GM10248 (cell line): ENCODE measurements around the gene CORO6.

ENCODE experiments used
- CTCF ChIA-PET: fragments of 300-600 bp; sonication (Branson Sonifier 250); formaldehyde crosslinking; extraction: SDS; loops from one replicate; lab custom pipeline; 2021; ENCODE audit warnings: antibody characterized with exemption; lab: Yijun Ruan, JAX
- POLR2A ChIA-PET: fragments of 350-650 bp; sonication (Branson Sonifier 250); formaldehyde crosslinking; extraction: SDS; loops from one replicate; lab custom pipeline; 2020; ENCODE audit warnings: antibody characterized with exemption; lab: Yijun Ruan, JAX
- DNase-seq: peaks from one replicate; pipeline ENCODE4 v3.0.0; 2012; ENCODE audit errors: extremely low spot score
- CTCF ChIP-seq: IDR thresholded peaks from 2 replicates; pipeline ENCODE4 v1.5.1; 2012; ENCODE audit warnings: mild to moderate bottlenecking, low read depth; ENCODE audit errors: extremely low read depth, missing control alignments, control extremely low read depth

Gene CORO6

GRCh38 chr17:29570521-29570920, 52.2 kb downstream of the CORO6 start:
- DNase-seq = no peak
- CTCF ChIA-PET = interaction anchor here (1.1 to 14.3 kb wide), 10 partner anchors 9 to 360 kb away, joined by 3 to 172 read pairs (median 9); partner anchors contain the start of gene GIT1
- POLR2A ChIA-PET = no interaction called here
- TF ChIP-seq CTCF = no peak

- no peak for TF ChIP-seq CTCF
- ChIA-PET POLR2A (no interaction called here), CTCF (interaction anchor here (0.8 to 14.3 kb wide), 9 partner anchors 10 to 421 kb away, joined by 3 to 172 read pairs (median 6); no protein-coding TSS in a partner anchor)
- no peak for DNase-seq
Observed at GRCh38 chr17:29569245-29569950, 53.3 kb downstream of the CORO6 start.

GRCh38 chr17:29568331-29569244, 54.1 kb downstream of the CORO6 start, which contains the start of gene TP53I13:
TP53I13 (plus strand) TSS chr17:29568701; CDS start chr17:29568759, 58 bp downstream.
- POLR2A ChIA-PET = interaction anchor here (0.6 kb wide), 1 partner anchor 54 kb away, joined by 6 read pairs; no protein-coding TSS in a partner anchor
- peak; percentile 89 for DNase-seq
- CTCF ChIA-PET = interaction anchor here (0.6 to 12.2 kb wide), 15 partner anchors 11 to 603 kb away, joined by 3 to 94 read pairs (median 6); no protein-coding TSS in a partner anchor
- no peak for TF ChIP-seq CTCF

- DNase-seq = peak; percentile 85
- TF ChIP-seq CTCF = peak; percentile 45
- POLR2A ChIA-PET = interaction anchor here (0.6 kb wide), 1 partner anchor 53 kb away, joined by 6 read pairs; no protein-coding TSS in a partner anchor
- CTCF ChIA-PET = interaction anchor here (0.6 to 12.2 kb wide), 11 partner anchors 12 to 602 kb away, joined by 3 to 94 read pairs (median 4); no protein-coding TSS in a partner anchor
Observed at GRCh38 chr17:29567554-29568330, 55.0 kb downstream of the CORO6 start.

- no peak for DNase-seq
- no peak for TF ChIP-seq CTCF
- CTCF ChIA-PET = interaction anchor here (1.0 to 12.2 kb wide), 9 partner anchors 12 to 422 kb away, joined by 3 to 94 read pairs (median 6); no protein-coding TSS in a partner anchor
- POLR2A ChIA-PET = interaction anchor here (1.0 kb wide), 1 partner anchor 8 kb away, joined by 3 read pairs; no protein-coding TSS in a partner anchor
Observed at GRCh38 chr17:29567304-29567553, 55.5 kb downstream of the CORO6 start.
